ENCODE results near the gene SLC66A2.

The SLC66A2 gene

GRCh38 chr18:79876497-79876896, 75.0 kb downstream of the SLC66A2 start:
- TF ChIP-seq NFIC (IDR thresholded peaks at IDR 0.05), result no peak
- TF ChIP-seq TAF1 (IDR thresholded peaks at IDR 0.05; ENCODE audit: low read depth), result no peak
- no peak for TF ChIP-seq EP300 (IDR thresholded peaks at IDR 0.05; ENCODE audit: borderline replicate concordance)
- no peak for TF ChIP-seq EGR1 (IDR thresholded peaks at IDR 0.05)
- no peak for TF ChIP-seq YY1 (IDR thresholded peaks at IDR 0.05; ENCODE audit: low read depth)
- no peak for TF ChIP-seq MAX (IDR thresholded peaks at IDR 0.05)
- no peak for TF ChIP-seq FOXM1 (IDR thresholded peaks at IDR 0.05; ENCODE audit: borderline replicate concordance, low read depth)
- no peak for TF ChIP-seq TEAD4 (IDR thresholded peaks at IDR 0.05)
- TF ChIP-seq ZBTB7A (IDR thresholded peaks at IDR 0.05; ENCODE audit: low read depth), result no peak
- no peak for TF ChIP-seq USF1 (IDR thresholded peaks at IDR 0.05)
- TF ChIP-seq RAD21 (IDR thresholded peaks at IDR 0.05; ENCODE audit: low read depth), result no peak
- TF ChIP-seq CEBPB (IDR thresholded peaks at IDR 0.05), result no peak
- no peak for TF ChIP-seq CREB1 (IDR thresholded peaks at IDR 0.05; ENCODE audit: low read depth)
- no peak for TF ChIP-seq REST (IDR thresholded peaks at IDR 0.05; ENCODE audit: low read depth)
- no peak for TF ChIP-seq TCF12 (IDR thresholded peaks at IDR 0.05; ENCODE audit: low read depth)

GRCh38 chr18:79875931-79876461, 75.5 kb downstream of the SLC66A2 start:
- TF ChIP-seq NFIC (IDR thresholded peaks at IDR 0.05), result no peak
- no peak for TF ChIP-seq CREB1 (IDR thresholded peaks at IDR 0.05; ENCODE audit: low read depth)
- no peak for TF ChIP-seq TCF12 (IDR thresholded peaks at IDR 0.05; ENCODE audit: low read depth)
- no peak for TF ChIP-seq YY1 (IDR thresholded peaks at IDR 0.05; ENCODE audit: low read depth)
- no peak for TF ChIP-seq TEAD4 (IDR thresholded peaks at IDR 0.05)
- no peak for TF ChIP-seq TAF1 (IDR thresholded peaks at IDR 0.05; ENCODE audit: low read depth)
- TF ChIP-seq RAD21 (IDR thresholded peaks at IDR 0.05; ENCODE audit: low read depth), result no peak
- TF ChIP-seq EGR1 (IDR thresholded peaks at IDR 0.05), result no peak
- no peak for TF ChIP-seq REST (IDR thresholded peaks at IDR 0.05; ENCODE audit: low read depth)
- no peak for TF ChIP-seq FOXM1 (IDR thresholded peaks at IDR 0.05; ENCODE audit: borderline replicate concordance, low read depth)
- no peak for TF ChIP-seq MAX (IDR thresholded peaks at IDR 0.05)
- no peak for TF ChIP-seq USF1 (IDR thresholded peaks at IDR 0.05)

- TF ChIP-seq MAX (IDR thresholded peaks at IDR 0.05) (no peak), USF1 (IDR thresholded peaks at IDR 0.05) (no peak), NFIC (IDR thresholded peaks at IDR 0.05) (no peak), EP300 (IDR thresholded peaks at IDR 0.05; ENCODE audit: borderline replicate concordance) (no peak), TEAD4 (IDR thresholded peaks at IDR 0.05) (no peak), FOXM1 (IDR thresholded peaks at IDR 0.05; ENCODE audit: borderline replicate concordance, low read depth) (no peak), RAD21 (IDR thresholded peaks at IDR 0.05; ENCODE audit: low read depth) (no peak), TAF1 (IDR thresholded peaks at IDR 0.05; ENCODE audit: low read depth) (no peak), TCF12 (IDR thresholded peaks at IDR 0.05; ENCODE audit: low read depth) (no peak), CREB1 (IDR thresholded peaks at IDR 0.05; ENCODE audit: low read depth) (no peak), ZBTB7A (IDR thresholded peaks at IDR 0.05; ENCODE audit: low read depth) (no peak), REST (IDR thresholded peaks at IDR 0.05; ENCODE audit: low read depth) (no peak), EGR1 (IDR thresholded peaks at IDR 0.05) (no peak)
Observed at GRCh38 chr18:79875531-79875919, 75.9 kb downstream of the SLC66A2 start.
